ENCODE results near the gene SLC25A34. TPM values are rescaled to one million over a fixed set of nuclear protein-coding genes. Genes with fewer than 3 reads are reported as not detected.
A peak's percentile ranks its signal among the peaks of the same experiment; 100 is the strongest.

The SLC25A34 gene
- total RNA-seq, 1 experiment from 2014 or later: 1.3 TPM

DNA sequence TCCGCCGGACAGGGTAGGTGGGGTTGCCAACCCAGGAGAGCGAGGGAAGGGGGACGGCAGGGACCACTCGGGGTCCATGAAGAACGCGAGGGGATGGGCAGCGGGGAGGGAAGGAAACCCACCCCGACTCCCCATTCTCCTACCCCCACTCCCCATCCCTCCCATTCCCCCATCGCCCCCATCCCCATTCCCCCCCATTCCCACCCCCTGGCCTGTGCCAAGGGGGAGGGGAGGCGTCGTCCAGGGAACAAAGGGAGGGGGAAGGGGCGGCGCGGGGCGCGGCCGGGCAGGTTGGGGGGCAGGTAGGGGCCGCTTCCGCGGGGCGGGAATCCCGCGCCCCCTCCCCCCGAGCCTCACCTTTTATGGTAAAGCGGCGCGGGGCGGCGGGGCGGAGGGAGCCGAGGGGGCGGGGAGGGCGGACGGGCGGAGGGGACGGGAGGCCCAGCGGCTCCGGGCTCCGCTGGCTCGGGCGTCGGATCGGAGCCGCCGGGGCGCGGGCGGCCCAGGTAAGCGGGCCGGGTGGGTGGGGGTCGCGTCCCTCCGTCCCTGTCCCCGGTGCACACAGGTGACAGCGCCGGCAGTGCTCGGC is 22.4 kb downstream of the SLC25A34 start, which contains the start of gene FBLIM1:
TSS of gene FBLIM1 (plus strand) at position 453 of the 589 bp plus-strand sequence. CDS start 6,189 bp downstream, outside the sequence.
- in situ Hi-C loops (cut with HindIII; ENCODE audit: low pct_unique_long_range_greater_than_20kb, low sequenced_read_pairs): no loop called here
- DNase-seq (ENCODE audit: low read depth, low spot score): no peak

DNA sequence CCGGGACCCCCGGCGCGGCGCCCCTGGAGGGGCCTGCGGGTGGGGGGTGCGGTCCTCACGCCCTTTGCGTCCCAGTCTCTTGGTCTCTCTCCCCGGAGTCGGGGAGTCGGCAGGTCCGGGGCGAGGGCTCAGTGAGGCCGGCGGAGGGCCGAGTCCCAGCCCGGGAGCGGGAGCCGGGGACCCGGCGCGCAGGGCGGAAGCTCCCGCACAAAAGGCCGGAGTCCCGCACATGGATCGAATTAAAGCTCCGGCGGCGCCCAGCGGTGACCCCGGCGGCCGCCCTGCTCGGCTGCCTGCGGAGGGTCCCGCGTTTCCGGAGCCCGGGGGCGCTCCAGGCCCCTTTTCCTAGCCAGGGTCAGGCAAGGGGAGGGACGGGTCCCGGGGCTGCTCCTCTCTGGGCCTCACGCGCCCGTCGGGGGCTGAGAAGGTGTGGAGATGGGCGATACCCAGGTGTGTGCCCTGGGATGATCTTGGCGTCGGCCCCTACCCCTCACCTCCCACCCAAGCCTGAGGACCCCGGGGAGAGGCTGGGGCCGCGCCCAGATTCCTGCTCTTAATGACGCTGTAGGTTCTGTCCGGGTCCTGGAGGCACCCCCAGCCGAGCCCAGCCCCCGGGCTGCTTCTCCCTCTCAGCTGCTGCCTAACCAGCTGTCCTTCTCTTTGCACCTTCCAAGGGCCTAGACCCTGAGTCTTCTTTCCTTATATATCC is 23.0 kb downstream of the SLC25A34 start:
- no peak for DNase-seq (ENCODE audit: low read depth, low spot score)
- in situ Hi-C loops (cut with HindIII; ENCODE audit: low pct_unique_long_range_greater_than_20kb, low sequenced_read_pairs): no loop called here

DNA sequence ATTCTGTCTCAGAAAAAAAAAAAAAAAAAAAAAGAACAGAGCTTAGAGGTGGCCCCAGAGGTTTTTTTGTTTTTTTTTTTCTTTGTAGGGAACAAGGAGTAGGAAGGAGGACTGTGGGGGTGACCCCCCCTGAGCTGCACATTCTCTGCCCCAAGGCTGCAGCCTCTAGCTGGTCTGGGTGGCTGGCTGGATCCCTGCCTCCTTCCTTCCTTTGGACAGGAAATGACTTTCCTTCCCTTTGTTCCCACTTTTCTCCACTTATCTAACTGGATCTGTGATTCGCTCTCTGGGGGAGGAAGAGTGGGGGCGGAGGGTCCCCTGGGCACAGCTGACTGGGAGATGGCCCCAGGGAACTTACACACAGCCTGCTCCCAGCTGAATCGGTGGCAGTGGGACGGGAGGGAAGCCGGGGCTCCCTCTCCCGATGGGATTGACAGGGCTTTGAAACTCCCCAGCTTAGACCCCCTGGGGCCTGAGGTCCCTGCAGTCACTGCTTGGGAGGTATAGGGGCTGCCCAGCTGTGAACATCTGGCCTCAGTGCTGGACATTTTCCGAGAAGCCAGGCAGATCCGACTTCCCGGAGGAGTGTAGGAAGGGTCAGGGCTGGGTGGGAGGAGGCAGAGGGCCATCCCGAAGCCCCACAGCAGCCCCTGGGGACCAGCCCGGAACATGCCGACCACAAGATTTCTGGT is 24.6 kb downstream of the SLC25A34 start:
- peak; percentile 16 for DNase-seq (ENCODE audit: low read depth, low spot score)
- in situ Hi-C loops (cut with HindIII; ENCODE audit: low pct_unique_long_range_greater_than_20kb, low sequenced_read_pairs): no loop called here

DNA sequence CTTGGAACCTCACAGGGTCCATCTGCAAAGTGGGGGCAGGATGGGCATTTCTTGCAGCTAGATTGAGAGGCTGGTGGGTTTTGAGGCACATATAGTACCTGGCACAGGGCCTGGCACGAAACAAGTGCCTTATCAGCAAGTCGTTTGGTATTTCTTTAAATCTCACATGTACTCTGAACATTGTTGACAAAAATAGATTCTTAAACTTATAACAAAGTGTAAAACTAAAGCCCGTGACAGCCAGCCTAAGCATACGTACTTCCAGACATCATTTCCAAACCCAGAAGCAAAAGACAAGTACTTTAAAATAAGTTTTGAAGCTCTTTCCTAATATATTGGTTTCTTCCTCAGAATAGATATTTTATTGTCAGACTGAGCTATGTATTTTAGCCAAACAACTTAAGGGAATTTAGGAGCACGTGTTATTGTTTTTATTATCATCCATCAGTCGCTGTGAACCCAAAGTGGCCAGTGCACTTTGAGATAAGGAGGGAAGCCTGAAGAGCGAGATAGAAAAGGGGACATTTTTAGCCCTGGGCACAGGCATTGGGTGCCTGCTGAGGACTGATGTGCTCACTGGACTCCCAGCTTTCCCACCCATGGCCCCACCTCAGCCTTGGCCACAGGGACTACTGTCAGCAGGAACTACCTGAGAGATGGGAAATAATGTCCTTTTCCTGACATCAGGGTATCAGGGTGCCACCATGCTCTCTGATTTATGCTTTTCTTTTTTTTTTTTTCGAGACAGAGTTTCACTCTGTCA is 25.5 kb downstream of the SLC25A34 start:
- DNase-seq (ENCODE audit: low read depth, low spot score): no peak
- in situ Hi-C loops (cut with HindIII; ENCODE audit: low pct_unique_long_range_greater_than_20kb, low sequenced_read_pairs): no loop called here

DNA sequence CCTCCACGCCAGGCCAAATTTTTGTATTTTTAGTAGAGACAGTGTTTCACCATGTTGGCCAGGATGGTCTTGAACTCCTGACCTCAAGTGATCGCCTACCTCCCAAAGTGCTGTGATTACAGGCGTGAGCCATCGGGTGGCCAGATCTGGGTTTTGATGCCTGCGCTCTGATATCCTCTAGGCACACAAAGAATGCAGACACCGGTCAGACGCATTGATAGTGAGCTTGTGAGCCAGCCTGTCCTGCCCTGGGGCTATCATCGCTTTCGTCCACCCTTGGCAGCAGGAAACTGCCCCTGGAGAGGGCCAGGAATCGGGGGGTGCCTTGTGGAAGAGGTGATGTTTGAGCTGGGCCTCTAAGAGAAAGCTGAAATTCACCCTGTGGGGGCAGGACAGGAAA is 26.5 kb downstream of the SLC25A34 start:
- DNase-seq (ENCODE audit: low read depth, low spot score): peak; percentile 19
- in situ Hi-C loops (cut with HindIII; ENCODE audit: low pct_unique_long_range_greater_than_20kb, low sequenced_read_pairs): no loop called here

DNA sequence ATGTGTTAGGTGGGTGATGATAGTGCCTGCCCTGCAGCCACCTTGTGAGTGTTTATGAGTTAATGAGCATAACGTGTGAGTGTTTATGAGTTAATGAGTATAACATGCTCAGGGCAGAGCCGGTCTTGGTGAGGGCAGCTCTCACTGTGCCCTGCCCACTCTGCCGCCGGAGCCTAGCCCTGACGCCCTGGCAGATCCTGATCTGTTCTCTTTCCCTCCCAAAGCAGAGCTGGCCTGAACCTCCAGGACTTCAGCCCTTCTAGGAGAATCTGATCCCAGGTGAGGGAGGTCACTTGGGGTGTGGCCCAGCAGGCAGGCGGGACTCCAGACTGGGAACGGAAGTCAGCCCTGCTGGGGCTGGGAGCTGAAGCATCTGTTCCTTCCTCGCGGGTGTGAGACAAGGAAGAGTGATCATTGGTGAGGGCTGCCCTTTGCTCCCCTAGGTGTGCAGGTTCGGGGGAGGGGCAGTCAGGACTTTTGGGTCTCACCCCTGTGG is 28.3 kb downstream of the SLC25A34 start:
- DNase-seq (ENCODE audit: low read depth, low spot score): no peak
- in situ Hi-C loops (cut with HindIII; ENCODE audit: low pct_unique_long_range_greater_than_20kb, low sequenced_read_pairs): no loop called here

DNA sequence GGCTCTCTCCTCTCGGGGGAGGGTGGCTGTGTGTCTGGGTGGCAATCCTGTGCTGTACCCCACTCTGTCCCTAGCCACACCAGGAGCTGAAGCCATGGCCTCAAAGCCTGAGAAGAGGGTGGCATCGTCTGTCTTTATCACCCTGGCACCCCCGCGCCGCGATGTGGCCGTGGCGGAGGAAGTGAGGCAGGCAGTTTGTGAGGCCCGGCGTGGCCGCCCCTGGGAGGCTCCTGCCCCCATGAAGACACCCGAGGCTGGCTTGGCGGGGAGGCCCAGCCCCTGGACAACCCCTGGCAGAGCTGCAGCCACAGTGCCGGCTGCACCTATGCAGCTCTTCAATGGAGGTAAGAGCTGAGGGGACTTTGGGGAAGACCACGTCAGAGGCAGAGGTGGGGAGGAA is 28.8 kb downstream of the SLC25A34 start:
- no peak for DNase-seq (ENCODE audit: low read depth, low spot score)
- in situ Hi-C loops (cut with HindIII; ENCODE audit: low pct_unique_long_range_greater_than_20kb, low sequenced_read_pairs): no loop called here

DNA sequence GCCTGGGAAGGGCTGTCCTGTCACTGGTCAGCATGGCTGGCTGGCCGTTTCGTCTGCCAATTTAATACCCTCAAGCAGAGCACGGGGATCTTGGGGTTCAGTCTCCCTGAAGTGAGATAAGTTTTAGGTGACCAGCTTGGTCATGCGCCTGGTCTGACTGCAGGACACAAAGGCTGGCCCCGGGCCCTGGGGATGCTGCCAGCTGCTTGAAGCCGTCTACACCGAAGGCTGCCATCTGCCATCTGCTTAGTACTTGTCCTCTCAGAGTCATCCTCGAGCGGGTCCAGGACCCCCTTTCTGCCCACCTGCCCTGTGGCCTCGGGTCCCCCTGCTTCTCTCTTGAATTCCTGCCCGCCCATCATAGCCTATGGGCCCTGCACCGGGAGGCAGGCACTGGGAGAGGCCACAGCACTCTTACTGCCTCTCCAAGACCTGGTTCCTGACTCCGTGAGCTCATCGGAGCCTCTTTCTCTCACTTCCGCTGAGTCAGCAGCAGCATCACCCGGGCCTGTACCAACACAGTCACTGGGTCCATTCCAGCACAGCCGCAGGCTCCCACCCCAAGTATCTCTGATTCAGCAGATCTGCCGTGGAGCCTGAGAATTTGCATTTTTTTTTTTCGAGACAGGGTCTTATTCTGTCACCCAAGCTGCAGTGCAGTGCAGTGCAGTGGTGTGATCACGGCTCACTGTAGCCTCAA is 29.6 kb downstream of the SLC25A34 start:
- in situ Hi-C loops (cut with HindIII; ENCODE audit: low pct_unique_long_range_greater_than_20kb, low sequenced_read_pairs): no loop called here
- DNase-seq (ENCODE audit: low read depth, low spot score): no peak

DNA sequence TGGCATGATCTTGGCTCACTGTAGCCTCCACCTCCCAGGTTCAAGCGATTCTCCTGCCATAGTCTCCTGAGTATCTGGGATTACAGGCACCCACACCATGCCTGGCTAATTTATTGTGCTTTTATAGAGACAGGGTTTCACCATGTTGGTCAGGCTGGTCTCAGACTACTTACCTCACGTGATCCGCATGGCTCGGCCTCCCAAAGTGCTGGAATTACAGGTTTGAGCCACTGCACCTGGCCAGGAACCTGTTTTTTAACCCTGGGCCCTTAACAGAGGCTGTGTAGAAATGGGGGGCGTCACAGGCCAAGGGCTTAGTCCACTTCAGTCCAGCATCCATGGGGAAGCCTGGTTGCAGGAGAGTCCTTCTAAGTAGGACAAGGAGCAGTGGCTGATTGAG is 31.9 kb downstream of the SLC25A34 start:
- DNase-seq (ENCODE audit: low read depth, low spot score): no peak
- in situ Hi-C loops (cut with HindIII; ENCODE audit: low pct_unique_long_range_greater_than_20kb, low sequenced_read_pairs): no loop called here

DNA sequence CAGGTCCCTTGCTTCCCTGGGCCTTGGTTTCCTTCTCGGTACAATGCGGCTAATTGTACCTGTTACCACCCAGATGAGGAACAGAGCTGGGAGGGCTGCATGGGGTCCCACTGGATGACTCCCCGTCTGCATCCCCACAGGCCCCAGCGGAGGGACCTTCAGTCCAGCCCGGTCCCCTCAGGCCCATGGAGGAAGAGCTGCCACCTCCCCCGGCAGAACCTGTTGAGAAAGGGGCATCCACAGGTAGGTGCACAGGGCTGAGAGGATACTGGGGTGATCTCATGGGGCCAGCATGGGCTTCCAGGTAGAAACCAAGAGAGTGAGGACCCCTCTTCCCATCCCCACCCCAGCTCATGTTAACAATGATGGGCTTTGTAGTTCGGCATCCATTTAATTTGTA is 32.3 kb downstream of the SLC25A34 start:
- in situ Hi-C loops (cut with HindIII; ENCODE audit: low pct_unique_long_range_greater_than_20kb, low sequenced_read_pairs): no loop called here
- DNase-seq (ENCODE audit: low read depth, low spot score): no peak

DNA sequence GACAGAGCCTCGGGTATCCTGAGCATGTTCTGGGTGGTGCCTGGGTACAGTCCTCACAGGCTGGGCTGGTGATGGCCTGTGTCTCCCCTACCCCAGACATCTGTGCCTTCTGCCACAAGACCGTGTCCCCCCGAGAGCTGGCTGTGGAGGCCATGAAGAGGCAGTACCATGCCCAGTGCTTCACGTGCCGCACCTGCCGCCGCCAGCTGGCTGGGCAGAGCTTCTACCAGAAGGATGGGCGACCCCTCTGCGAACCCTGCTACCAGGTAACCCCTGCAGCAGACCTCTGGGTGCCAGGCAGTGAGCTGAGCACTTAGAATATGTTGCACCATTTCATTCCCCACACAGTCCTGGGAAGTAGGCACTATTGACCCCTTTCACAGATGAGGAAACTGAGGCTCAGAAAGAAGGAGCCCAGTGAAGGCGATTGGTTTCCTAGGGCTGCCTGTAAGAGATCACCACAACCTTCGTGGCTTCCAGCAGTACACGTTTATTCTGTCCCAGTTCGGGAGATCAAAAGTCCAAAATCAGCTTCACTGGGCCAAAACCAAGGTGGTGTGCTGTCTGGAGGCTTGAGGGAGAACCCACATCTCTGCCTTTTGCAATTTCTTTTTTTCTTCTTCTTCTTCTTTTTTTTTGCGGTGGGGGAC is 34.4 kb downstream of the SLC25A34 start:
- in situ Hi-C loops (cut with HindIII; ENCODE audit: low pct_unique_long_range_greater_than_20kb, low sequenced_read_pairs): no loop called here
- no peak for DNase-seq (ENCODE audit: low read depth, low spot score)

DNA sequence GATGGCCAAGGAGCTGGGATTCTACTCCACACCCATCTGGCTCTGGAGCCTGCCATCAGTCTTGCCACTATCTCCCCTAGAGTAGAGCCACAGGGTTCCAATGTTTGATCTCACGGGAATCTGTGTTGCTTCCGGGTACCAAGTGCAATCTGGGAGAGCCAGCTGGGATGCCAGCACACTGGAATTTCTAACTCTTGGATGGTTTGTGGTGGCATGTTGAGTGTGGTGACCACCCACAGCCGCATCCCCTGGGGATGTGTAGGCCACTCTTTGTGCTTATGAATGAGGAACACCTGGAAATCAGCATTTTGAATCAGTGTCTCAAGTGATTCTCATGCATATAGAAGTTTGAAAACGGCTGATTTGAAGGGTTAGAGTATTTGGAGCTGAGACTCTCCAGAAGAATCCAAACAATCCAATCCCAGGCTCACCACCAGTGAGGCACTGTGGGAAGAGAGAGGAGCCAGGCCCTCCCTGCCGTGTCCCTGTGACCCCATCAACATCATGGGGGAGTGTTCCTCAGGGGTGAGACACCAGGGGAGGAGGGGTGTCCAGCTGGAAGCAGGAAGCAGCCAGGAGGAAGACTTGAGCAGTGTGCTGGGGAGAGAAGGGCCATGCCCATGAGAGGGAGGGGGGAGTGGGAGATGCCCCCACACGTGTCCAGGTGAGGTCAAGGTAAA is 35.9 kb downstream of the SLC25A34 start:
- in situ Hi-C loops (cut with HindIII; ENCODE audit: low pct_unique_long_range_greater_than_20kb, low sequenced_read_pairs): no loop called here
- DNase-seq (ENCODE audit: low read depth, low spot score): no peak

DNA sequence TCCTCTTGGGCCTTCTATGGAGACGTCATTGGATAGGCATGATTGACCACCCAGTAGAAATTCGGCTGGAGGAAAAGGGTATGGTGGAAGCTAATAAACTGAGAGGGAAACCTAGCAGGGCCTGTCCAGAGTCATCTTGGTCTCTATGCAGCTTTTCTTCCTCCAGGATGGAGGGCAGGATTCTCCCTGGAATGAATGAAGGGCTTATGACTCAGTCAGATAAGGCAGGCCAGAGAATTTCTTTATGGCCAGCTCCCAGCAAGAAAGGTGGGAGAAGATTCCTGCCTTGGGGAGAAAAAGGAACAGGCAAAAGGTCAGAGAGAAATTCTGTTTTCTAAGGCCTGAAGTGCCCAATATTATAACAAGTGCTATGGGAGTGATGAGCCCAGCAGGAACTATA is 39.6 kb downstream of the SLC25A34 start:
- in situ Hi-C loops (cut with HindIII; ENCODE audit: low pct_unique_long_range_greater_than_20kb, low sequenced_read_pairs): no loop called here
- DNase-seq (ENCODE audit: low read depth, low spot score): no peak

DNA sequence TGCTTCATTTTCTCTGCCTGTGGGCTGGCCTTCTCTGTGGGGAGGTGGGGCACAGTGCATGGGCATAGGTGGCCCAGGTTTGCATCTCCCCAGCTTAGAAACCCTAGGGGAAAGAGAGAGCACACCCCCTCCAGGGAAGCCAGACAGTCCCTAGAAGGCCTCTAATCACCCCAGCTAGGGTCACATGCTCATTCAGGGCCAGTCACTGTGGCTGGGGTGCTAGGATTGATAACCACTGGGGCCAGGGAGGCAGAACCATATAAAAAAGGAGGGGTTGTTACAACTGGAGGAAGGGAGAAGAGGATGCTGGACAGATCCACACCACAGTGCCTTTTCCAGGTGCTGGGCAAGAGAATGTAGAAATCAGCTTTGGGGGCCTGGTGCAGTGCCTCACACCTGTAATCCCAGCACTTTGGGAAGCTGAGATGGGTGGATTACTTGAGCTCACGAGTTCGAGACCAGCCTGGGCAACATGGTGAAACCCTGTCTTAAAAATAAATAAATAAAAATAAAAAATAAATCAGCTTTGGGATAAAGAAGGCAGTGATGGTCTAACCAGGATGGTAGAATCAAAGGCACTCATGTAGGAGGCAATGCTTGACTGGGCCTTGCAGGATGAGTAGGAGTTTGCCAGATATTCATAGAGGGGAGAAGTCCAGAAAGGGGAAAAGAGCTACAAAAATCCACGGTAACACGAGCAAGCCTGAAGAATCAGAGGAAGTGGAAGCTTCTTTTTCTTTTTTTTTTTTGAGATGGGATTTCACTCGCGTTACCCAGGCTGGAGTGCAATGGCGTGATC is 42.0 kb downstream of the SLC25A34 start:
- in situ Hi-C loops (cut with HindIII; ENCODE audit: low pct_unique_long_range_greater_than_20kb, low sequenced_read_pairs): no loop called here
- DNase-seq (ENCODE audit: low read depth, low spot score): no peak

DNA sequence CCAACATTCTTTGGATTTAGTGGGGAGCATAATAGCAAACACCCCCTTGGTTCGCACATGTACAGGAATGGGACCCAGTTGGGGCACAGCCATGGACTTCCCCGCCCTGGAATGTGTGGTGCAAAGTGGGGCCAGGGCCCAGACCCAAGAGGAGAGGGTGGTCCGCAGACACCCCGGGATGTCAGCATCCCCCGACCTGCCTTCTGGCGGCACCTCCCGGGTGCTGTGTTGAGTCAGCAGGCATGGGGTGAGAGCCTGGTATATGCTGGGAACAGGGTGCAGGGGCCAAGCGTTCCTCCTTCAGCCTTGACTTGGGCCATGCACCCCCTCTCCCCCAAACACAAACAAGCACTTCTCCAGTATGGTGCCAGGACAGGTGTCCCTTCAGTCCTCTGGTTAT is 49.6 kb downstream of the SLC25A34 start:
- no peak for DNase-seq (ENCODE audit: low read depth, low spot score)
- in situ Hi-C loops (cut with HindIII; ENCODE audit: low pct_unique_long_range_greater_than_20kb, low sequenced_read_pairs): no loop called here

DNA sequence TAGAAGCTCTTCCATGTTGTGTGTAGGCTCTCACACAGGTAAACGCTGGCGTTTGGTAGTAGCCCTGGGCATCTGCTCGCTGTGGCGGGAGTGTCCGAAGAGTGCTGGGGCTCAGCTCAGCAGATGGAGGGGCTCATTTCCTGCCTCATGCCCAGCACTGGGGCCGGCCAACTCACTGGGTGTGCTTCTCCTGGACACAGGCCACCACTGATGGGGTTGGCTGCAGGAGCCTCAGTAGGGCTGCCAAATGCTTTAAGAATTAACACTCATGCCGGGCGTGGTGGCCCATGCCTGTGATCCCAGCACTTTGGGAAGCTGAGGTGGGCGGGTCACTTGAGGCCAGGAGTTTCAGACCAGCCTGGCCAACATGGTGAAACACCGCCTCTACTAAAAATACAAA is 50.5 kb downstream of the SLC25A34 start:
- DNase-seq (ENCODE audit: low read depth, low spot score): no peak
- in situ Hi-C loops (cut with HindIII; ENCODE audit: low pct_unique_long_range_greater_than_20kb, low sequenced_read_pairs): no loop called here

Data from SK-MEL-5 (cell line).